HepG2 (cell line): ENCODE results near the gene IGF2BP3. TPM values are rescaled to one million over a fixed set of nuclear protein-coding genes. Genes with fewer than 3 reads are reported as not detected.

Source experiments
- ATAC-seq: fragments of 200-7000 bp; cut with Tn5 transposase; 3 replicates; pipeline ENCODE4 v1.9.1; 2020; ENCODE audit warnings: mild to moderate bottlenecking, moderate library complexity
- BruUV-seq: library from RNA; stranded (reverse); fragments of 400-500 nt; replicated peaks from 2 replicates; lab custom pipeline; 2021; lab: Mats Ljungman, UMichigan
- CTCF ChIA-PET: fragments of 300-600 bp; formaldehyde crosslinking; extraction: SDS; loops from one replicate; lab custom pipeline; 2021; ENCODE audit warnings: low total read pairs, inconsistent platforms, low intra/inter-chr PET ratio; lab: Yijun Ruan, JAX
- POLR2A ChIA-PET: fragments of 350-600 bp; sonication (Branson Sonifier 250); formaldehyde crosslinking; loops from one replicate; lab custom pipeline; 2020; ENCODE audit warnings: antibody characterized with exemption, inconsistent platforms; lab: Yijun Ruan, JAX
- DNase-seq: peaks from one replicate; pipeline ENCODE4 v3.0.0-alpha.2; 2015; ENCODE audit warnings: low spot score
- FAIRE-seq: peaks from 3 replicates; lab custom pipeline; 2011; peaks lifted over from hg19 to GRCh38; lab: Jason Lieb, UNC
- H2AFZ ChIP-seq: one replicate; pipeline ENCODE4 v1.6.1; 2011; ENCODE audit warnings: low read length, inconsistent platforms
- H3K27ac ChIP-seq: fragments of 300-600 bp; 3 replicates; pipeline ENCODE4 v1.8.0; 2011; ENCODE audit warnings: mixed run types, mild to moderate bottlenecking, mixed read lengths, low read length, inconsistent platforms; ENCODE audit not compliant: insufficient read depth; ENCODE audit errors: extremely low read length
- H3K27me3 ChIP-seq, 2 experiments: fragments of 200-600 bp in 1 of 2; 2 replicates in 1 of 2; 3 replicates in 1 of 2; pipeline versions ENCODE4 v1.6.0 to v1.8.0; 2011; ENCODE audit warnings: low read length in 2 of 2, mild to moderate bottlenecking in 2 of 2, moderate library complexity in 2 of 2, inconsistent platforms in 1 of 2; ENCODE audit not compliant: insufficient read depth in 2 of 2, control insufficient read depth in 1 of 2
- H3K36me3 ChIP-seq, 2 experiments: fragments of 200-600 bp in 1 of 2; replicated peaks in 1 of 2; 2 replicates in 1 of 2; 3 replicates in 1 of 2; pipeline versions ENCODE4 v1.5.1 to v1.8.0; 2011; ENCODE audit warnings: low read length in 2 of 2, inconsistent platforms in 1 of 2; ENCODE audit not compliant: insufficient read depth in 2 of 2, control insufficient read depth in 1 of 2
- H3K4me1 ChIP-seq: 2 replicates; pipeline ENCODE4 v1.5.1; 2012; ENCODE audit warnings: low read length, inconsistent platforms; ENCODE audit not compliant: insufficient read depth
- H3K4me2 ChIP-seq: 2 replicates; pipeline ENCODE4 v1.6.0; 2011; ENCODE audit warnings: low read depth, low read length, inconsistent platforms
- H3K4me3 ChIP-seq, 3 experiments: fragments of 200-600 bp in 1 of 3; sonication (generic), shearing (Covaris generic) in 1 of 3; replicated peaks in 1 of 3; 2 replicates each; pipeline ENCODE4 v1.5.1; 2011 to 2016; ENCODE audit warnings: low read length in 3 of 3, inconsistent platforms in 2 of 3, low read depth in 2 of 3, mild to moderate bottlenecking in 2 of 3, control low read depth in 1 of 3, mixed read lengths in 1 of 3; ENCODE audit not compliant: insufficient read depth in 1 of 3
- H3K79me2 ChIP-seq: one replicate; pipeline ENCODE4 v1.6.1; 2011; ENCODE audit warnings: low read length, inconsistent platforms; ENCODE audit not compliant: insufficient read depth
- H3K9ac ChIP-seq: 2 replicates; pipeline ENCODE4 v1.6.0; 2011; ENCODE audit warnings: mild to moderate bottlenecking, low read depth, low read length, inconsistent platforms; ENCODE audit not compliant: insufficient read depth
- H3K9me3 ChIP-seq: 2 replicates; pipeline ENCODE4 v1.5.1; 2012; ENCODE audit warnings: mild to moderate bottlenecking, low read length
- H4K20me1 ChIP-seq: 2 replicates; pipeline ENCODE4 v1.6.0; 2011; ENCODE audit warnings: inconsistent platforms, mild to moderate bottlenecking, low read length, moderate library complexity; ENCODE audit not compliant: insufficient read depth
- HOXA5 ChIP-seq: sonication (generic); formaldehyde crosslinking; IDR thresholded peaks from 2 replicates; pipeline ENCODE4 v1.4.0; 2020; ENCODE audit warnings: missing genetic modification reagents
- KAT8 ChIP-seq: IDR thresholded peaks from 2 replicates; pipeline ENCODE4 v1.6.1; 2016; ENCODE audit warnings: missing genetic modification reagents, missing compliant biosample characterization
- WGBS: methylation state at CpG from one replicate; pipeline ENCODE4 v1.1.6; 2017; ENCODE audit warnings: low lambda C conversion rate; 5-methylcytosine and 5-hydroxymethylcytosine counted together
- in situ Hi-C: cut with HindIII; loops from 2 replicates; pipeline ENCODE4 v1.10.0; 2017; ENCODE audit warnings: low pct_unique_long_range_greater_than_20kb; ENCODE audit not compliant: extremely low pct_ligation_motif_present
- intact Hi-C: fragments of 100-400 bp; cut with micrococcal nuclease; formaldehyde crosslinking; loops from one replicate; pipeline ENCODE4 v1.10.0; 2022; ENCODE audit not compliant: unreplicated experiment
- polyA plus RNA-seq, 8 experiments: library from polyadenylated mRNA; depleted of rRNA in 3 of 8; stranded (reverse) in 7 of 8; unstranded in 1 of 8; fragments of >200 nt; fragmentation: Illumina TruSeq in 4 of 8; extraction: Trizol in 4 of 8; gene quantifications; 2 replicates each; pipeline versions ENCODE4 v1.2.1 to v1.2.3, GENCODE V29; 2011 to 2016; ENCODE audit warnings: low read depth in 4 of 8, missing spikeins in 1 of 8, mixed read lengths in 1 of 8; ENCODE audit not compliant: insufficient read depth in 1 of 8
- total RNA-seq, 5 experiments: library from RNA; depleted of rRNA; stranded (reverse); fragments of >200 nt; fragmentation: Illumina TruSeq; extraction: Trizol; gene quantifications; 2 replicates each; pipeline ENCODE4 v1.2.3, GENCODE V29; 2016; ENCODE audit warnings: low read depth in 1 of 5
- TF ChIP-seq, protein P1 (sequence below), 2 experiments: sonication (generic) in 1 of 2; formaldehyde crosslinking in 1 of 2; IDR thresholded peaks; 2 replicates each; pipeline versions ENCODE4 v1.4.0 to v1.6.1; 2018 to 2020; ENCODE audit warnings: missing genetic modification reagents in 2 of 2, borderline replicate concordance in 1 of 2, low read depth in 1 of 2, mild to moderate bottlenecking in 1 of 2, missing biosample characterization in 1 of 2
- TF ChIP-seq, protein P2 (sequence below): sonication (generic); formaldehyde crosslinking; IDR thresholded peaks from 2 replicates; pipeline ENCODE4 v1.4.0; 2020; ENCODE audit warnings: missing genetic modification reagents
- TF ChIP-seq, protein P3 (sequence below): IDR thresholded peaks from 2 replicates; pipeline ENCODE4 v1.6.1; 2016; ENCODE audit warnings: low read depth, borderline replicate concordance

Gene IGF2BP3
- total and polyA plus RNA-seq, 2 of the 13 experiments (the other 11 are each of a cell fraction or from before 2014, with no cell fraction given), result 37.7 to 39.5 TPM

DNA sequence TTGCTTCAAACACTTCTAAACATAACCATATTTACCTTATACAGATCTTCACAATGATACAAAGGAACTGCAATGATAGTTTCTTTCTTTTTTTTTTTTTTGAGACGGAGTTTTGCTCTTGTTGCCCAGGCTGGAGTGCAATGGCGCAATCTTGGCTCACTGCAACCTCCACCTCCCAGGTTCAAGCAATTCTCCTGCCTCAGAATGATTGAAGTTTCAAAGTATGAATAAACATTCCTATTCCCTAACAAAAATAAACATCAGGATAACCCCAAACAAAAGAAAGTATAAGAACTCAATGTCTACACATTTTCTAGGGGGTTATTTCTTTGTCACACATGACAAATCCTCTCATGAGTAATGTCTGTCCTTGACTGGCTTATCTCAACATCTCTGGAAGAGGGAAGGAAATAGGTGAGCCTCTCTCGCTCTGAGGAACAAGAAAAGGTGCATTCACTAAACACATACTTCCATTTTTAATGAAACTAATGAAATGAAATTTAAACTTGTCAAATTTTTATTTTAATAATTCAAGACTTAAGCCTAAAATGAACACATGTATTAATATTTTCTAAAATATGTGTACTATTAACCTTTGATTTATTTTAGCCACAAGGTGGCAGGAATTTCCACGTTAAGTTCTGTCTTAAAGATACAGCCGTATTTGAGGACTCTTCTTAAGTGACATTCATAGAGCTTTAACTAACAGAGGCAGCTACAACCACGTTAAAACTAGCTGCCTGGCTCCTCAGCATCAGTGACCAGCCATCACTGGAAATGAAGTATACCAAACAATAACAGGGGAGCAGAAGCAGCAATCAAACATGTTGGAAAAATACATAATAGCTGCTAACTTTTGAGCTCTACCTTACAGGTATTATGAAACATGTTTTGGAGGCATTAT lies 112.8 kb downstream of the IGF2BP3 start (continued):
- TF ChIP-seq, protein P1, sequence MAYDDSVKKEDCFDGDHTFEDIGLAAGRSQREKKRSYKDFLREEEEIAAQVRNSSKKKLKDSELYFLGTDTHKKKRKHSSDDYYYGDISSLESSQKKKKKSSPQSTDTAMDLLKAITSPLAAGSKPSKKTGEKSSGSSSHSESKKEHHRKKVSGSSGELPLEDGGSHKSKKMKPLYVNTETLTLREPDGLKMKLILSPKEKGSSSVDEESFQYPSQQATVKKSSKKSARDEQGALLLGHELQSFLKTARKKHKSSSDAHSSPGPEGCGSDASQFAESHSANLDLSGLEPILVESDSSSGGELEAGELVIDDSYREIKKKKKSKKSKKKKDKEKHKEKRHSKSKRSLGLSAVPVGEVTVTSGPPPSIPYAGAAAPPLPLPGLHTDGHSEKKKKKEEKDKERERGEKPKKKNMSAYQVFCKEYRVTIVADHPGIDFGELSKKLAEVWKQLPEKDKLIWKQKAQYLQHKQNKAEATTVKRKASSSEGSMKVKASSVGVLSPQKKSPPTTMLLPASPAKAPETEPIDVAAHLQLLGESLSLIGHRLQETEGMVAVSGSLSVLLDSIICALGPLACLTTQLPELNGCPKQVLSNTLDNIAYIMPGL (CRISPR knock-in tag; IDR thresholded peaks at IDR 0.05; ENCODE audit: borderline replicate concordance in 1 of 2, low read depth in 1 of 2), result peak in 1 of 2 experiments; percentile 47; a peak in 1 of 4 replicates
- TF ChIP-seq, protein P2, sequence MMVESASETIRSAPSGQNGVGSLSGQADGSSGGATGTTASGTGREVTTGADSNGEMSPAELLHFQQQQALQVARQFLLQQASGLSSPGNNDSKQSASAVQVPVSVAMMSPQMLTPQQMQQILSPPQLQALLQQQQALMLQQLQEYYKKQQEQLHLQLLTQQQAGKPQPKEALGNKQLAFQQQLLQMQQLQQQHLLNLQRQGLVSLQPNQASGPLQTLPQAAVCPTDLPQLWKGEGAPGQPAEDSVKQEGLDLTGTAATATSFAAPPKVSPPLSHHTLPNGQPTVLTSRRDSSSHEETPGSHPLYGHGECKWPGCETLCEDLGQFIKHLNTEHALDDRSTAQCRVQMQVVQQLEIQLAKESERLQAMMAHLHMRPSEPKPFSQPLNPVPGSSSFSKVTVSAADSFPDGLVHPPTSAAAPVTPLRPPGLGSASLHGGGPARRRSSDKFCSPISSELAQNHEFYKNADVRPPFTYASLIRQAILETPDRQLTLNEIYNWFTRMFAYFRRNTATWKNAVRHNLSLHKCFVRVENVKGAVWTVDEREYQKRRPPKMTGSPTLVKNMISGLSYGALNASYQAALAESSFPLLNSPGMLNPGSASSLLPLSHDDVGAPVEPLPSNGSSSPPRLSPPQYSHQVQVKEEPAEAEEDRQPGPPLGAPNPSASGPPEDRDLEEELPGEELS, result peak; percentile 94
- TF ChIP-seq KAT8 (CRISPR knock-in tag), result 0 out of 2 replicates have a peak, but pooled peaks have one; percentile 41

DNA sequence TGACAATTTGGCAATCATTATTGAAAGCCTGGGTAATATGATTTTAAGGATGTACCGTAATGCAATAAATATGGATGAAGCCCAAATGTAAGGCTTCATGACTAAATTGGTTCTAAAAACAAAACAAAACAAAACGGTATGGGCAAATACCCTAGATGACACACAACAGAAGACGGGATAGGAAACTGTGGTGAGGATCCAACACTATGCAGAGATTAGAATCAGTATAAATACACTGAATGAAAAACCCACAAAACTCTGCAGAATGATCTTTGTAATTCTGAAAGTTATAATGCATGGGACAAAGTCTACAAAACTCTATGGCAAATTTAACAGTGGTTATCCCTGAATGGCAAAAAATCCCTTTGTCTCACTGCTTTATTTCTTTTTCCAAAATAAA lies 113.6 kb downstream of the IGF2BP3 start:
- ATAC-seq (peak; percentile 38), DNase-seq (no peak), FAIRE-seq (no peak)
- H3K36me3 ChIP-seq, result peaks cover under 1 to 3% of the 10 kb centered on the region in 2 experiments; a peak in 1 of 5 replicates
- intact Hi-C loops (loop anchor here (1.0 to 5.0 kb wide), 4 partner anchors 36 to 118 kb away; no protein-coding TSS in a partner anchor), in situ Hi-C loops (no loop called here)
- H3K79me2 ChIP-seq, result peaks cover 8% of the 10 kb centered on the region
- no peaks in the 10 kb centered on the region for H4K20me1 ChIP-seq
- peak overlapping the region in 1 of 3 experiments; percentile 1; a peak in 2 of 6 replicates for H3K4me3 ChIP-seq
- no peak overlapping the region for H2AFZ ChIP-seq
- TF ChIP-seq HOXA5 (CRISPR knock-in tag), result 0 out of 2 replicates have a peak, but pooled peaks have one; percentile 1
- TF ChIP-seq, protein P3, sequence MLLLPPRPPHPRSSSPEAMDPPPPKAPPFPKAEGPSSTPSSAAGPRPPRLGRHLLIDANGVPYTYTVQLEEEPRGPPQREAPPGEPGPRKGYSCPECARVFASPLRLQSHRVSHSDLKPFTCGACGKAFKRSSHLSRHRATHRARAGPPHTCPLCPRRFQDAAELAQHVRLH (CRISPR knock-in tag), result no peak
- peaks cover 71% of the 10 kb centered on the region for H3K4me1 ChIP-seq
- CTCF ChIA-PET, result interaction anchor here (1.3 kb wide), 1 partner anchor 22 kb away, joined by 3 read pairs; no protein-coding TSS in a partner anchor
- POLR2A ChIA-PET, result interaction anchor here (0.6 kb wide), 1 partner anchor 72 kb away, joined by 3 read pairs; no protein-coding TSS in a partner anchor
- BruUV-seq, result TSS peak; percentile 39
- no peaks in the 10 kb centered on the region for H3K9me3 ChIP-seq
- no peaks in the 10 kb centered on the region for H3K27me3 ChIP-seq
- peak overlapping the region; percentile 74 for H3K4me2 ChIP-seq
- WGBS, result 27% methylated on average over 3 of the region's 3 CpGs
- H3K27ac ChIP-seq, result peak overlapping the region; percentile 82
- peak overlapping the region; percentile 2; the same call in 1 of the 2 replicates for H3K9ac ChIP-seq
